Panc1 (cell line): Measurements from ENCODE around the gene SCUBE2.

Experiments
- CTCF ChIP-seq: fragments of 450-650 bp; IDR thresholded peaks from 2 replicates; pipeline ENCODE4 v1.5.1; 2017; ENCODE audit warnings: mild to moderate bottlenecking
- POLR2AphosphoS5 ChIP-seq: IDR thresholded peaks from 2 replicates; pipeline ENCODE4 v1.6.1; 2012; ENCODE audit warnings: mild to moderate bottlenecking, low read depth, low read length, moderate library complexity

DNA sequence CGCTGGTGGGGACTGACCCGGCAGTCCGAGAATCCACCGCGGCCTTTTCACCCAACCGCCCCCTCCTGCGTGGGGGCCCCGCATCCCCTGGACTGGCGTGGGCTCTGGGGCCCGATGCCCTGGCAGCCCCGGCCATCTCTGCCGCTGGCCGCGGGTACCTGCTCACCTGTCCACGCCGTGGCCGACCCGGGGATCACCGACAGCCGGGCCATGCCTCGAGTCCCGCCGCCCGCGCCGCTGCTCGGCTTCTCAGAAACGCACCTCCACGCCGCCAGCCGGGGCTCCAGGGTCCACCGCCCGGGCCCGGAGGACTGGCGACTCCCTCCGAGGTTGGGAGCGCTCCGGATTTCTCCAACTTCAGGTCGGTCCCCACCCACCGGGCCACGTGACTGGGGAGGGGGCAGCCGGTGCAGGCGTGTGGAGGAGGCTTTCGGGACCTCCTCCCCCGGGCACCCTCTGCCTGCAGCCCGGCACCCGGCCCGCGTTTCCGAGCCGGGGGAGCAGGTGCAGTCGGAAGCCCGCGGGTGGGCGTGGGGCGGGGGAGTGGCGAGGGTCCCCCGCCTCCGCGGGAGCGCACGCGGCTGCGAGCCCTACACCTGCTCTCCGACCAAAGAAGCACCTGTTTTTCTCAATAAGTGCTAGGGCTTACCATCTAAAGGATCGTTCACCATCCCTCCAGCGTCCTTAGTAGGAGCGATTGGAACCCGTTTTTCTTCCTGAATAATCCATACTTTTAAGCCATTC lies 87.0 kb downstream of the SCUBE2 start:
- TF ChIP-seq POLR2AphosphoS5 = no peak
- no peak for TF ChIP-seq CTCF
